ENCODE data around the gene ST3GAL5. TPM values are rescaled to one million over a fixed set of nuclear protein-coding genes. Genes with fewer than 3 reads are reported as not detected.
"Not testable (repeated sequence)": the region's sequence is repeated elsewhere in the genome, so short reads cannot be mapped to it uniquely, and the experiment has no call there.

The ST3GAL5 gene
- total RNA-seq, 1 donor from 2014 or later, result 25.8 TPM

GRCh38 chr2:85935170-85935745 is 46.5 kb upstream of the ST3GAL5 start:
- no peaks in the 10 kb centered on the region for H3K36me3 Mint-ChIP-seq
- H3K4me1 Mint-ChIP-seq, result peaks cover 39% of the 10 kb centered on the region
- no peak for TF ChIP-seq CTCF (IDR thresholded peaks at IDR 0.05; ENCODE audit: unreplicated experiment)
- no peaks in the 10 kb centered on the region for H3K27me3 Mint-ChIP-seq (ENCODE audit: low read depth)
- no peak for DNase-seq (ENCODE audit: low spot score in 2 of 2, unreplicated experiment in 2 of 2)
- H3K27ac Mint-ChIP-seq, result peak overlapping the region; percentile 90
- no peaks in the 10 kb centered on the region for H3K9me3 Mint-ChIP-seq
- no peak overlapping the region for H3K4me3 Mint-ChIP-seq

- H3K36me3 Mint-ChIP-seq, result no peaks in the 10 kb centered on the region
Observed at GRCh38 chr2:85933753-85934594, 45.2 kb upstream of the ST3GAL5 start.

GRCh38 chr2:85931151-85931550 is 42.4 kb upstream of the ST3GAL5 start:
- H3K4me3 Mint-ChIP-seq; H3K27ac Mint-ChIP-seq; H3K9me3 Mint-ChIP-seq; DNase-seq (ENCODE audit: low spot score in 2 of 2, unreplicated experiment in 2 of 2); H3K36me3 Mint-ChIP-seq; H3K27me3 Mint-ChIP-seq (ENCODE audit: low read depth): not testable (repeated sequence)
- peaks cover 34% of the 10 kb centered on the region for H3K4me1 Mint-ChIP-seq

More at GRCh38 chr2:85933753-85934594, 45.2 kb upstream of the ST3GAL5 start:
- no peak for DNase-seq (ENCODE audit: low spot score in 2 of 2, unreplicated experiment in 2 of 2)
- Mint-ChIP-seq H3K9me3 (no peaks in the 10 kb centered on the region), H3K4me1 (peaks cover 47% of the 10 kb centered on the region), H3K4me3 (no peak overlapping the region), H3K27me3 (ENCODE audit: low read depth) (no peaks in the 10 kb centered on the region), H3K27ac (peak overlapping the region; percentile 88)
- no peak for TF ChIP-seq CTCF (IDR thresholded peaks at IDR 0.05; ENCODE audit: unreplicated experiment)

GRCh38 chr2:85930129-85931124 is 41.6 kb upstream of the ST3GAL5 start:
- Mint-ChIP-seq H3K4me1 (peaks cover 27% of the 10 kb centered on the region), H3K9me3 (no peaks in the 10 kb centered on the region), H3K4me3 (no peak overlapping the region), H3K27ac (peak overlapping the region; percentile 35), H3K36me3 (no peaks in the 10 kb centered on the region), H3K27me3 (ENCODE audit: low read depth) (no peaks in the 10 kb centered on the region)
- TF ChIP-seq CTCF (IDR thresholded peaks at IDR 0.05; ENCODE audit: unreplicated experiment), result no peak
- no peak for DNase-seq (ENCODE audit: low spot score in 2 of 2, unreplicated experiment in 2 of 2)

- DNase-seq (ENCODE audit: low spot score in 2 of 2, unreplicated experiment in 2 of 2), result no peak
- TF ChIP-seq CTCF (IDR thresholded peaks at IDR 0.05; ENCODE audit: unreplicated experiment), result no peak
- Mint-ChIP-seq H3K36me3 (no peaks in the 10 kb centered on the region), H3K4me3 (no peak overlapping the region), H3K27ac (peak overlapping the region; percentile 52), H3K4me1 (peaks cover 26% of the 10 kb centered on the region), H3K9me3 (no peaks in the 10 kb centered on the region), H3K27me3 (ENCODE audit: low read depth) (no peaks in the 10 kb centered on the region)
Observed at GRCh38 chr2:85929096-85930050, 40.6 kb upstream of the ST3GAL5 start.

All from mesothelial cell of epicardium (in vitro differentiated cells).